GM18511 (cell line): Measurements from ENCODE around the gene CRACR2A.

Experiments used
- ATAC-seq: cut with Tn5 transposase; IDR thresholded peaks from one replicate; pipeline ENCODE4 v1.9.1; 2021; ENCODE audit warnings: mild to moderate bottlenecking, moderate library complexity; ENCODE audit not compliant: unreplicated experiment

Gene CRACR2A

GRCh38 chr12:3601461-3602150 is 151.3 kb downstream of the CRACR2A start:
- ATAC-seq = no peak

DNA sequence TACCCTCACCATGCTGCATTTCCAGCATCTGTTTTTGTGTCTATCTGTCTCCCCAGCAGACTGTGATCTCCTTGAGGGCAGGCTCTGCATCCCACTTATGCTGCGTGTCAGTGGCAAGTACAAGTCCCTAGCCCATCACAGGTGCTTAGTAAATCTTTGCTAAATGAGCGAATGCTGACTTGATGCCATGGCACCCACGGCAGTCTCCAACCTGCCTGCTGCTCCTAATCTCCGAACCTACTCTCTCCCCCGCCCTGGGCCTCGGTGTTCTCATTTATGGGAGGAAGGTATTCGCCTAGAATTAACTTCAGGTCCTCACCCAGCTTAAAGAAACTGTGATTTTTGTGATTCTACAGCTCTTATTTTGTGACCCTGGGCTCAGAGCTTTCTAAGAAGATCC is 152.0 kb downstream of the CRACR2A start:
- no peak for ATAC-seq

- no peak for ATAC-seq
Measured at GRCh38 chr12:3600039-3600720, 152.7 kb downstream of the CRACR2A start.

- no peak for ATAC-seq
Measured at GRCh38 chr12:3598896-3599860, 153.7 kb downstream of the CRACR2A start.

DNA sequence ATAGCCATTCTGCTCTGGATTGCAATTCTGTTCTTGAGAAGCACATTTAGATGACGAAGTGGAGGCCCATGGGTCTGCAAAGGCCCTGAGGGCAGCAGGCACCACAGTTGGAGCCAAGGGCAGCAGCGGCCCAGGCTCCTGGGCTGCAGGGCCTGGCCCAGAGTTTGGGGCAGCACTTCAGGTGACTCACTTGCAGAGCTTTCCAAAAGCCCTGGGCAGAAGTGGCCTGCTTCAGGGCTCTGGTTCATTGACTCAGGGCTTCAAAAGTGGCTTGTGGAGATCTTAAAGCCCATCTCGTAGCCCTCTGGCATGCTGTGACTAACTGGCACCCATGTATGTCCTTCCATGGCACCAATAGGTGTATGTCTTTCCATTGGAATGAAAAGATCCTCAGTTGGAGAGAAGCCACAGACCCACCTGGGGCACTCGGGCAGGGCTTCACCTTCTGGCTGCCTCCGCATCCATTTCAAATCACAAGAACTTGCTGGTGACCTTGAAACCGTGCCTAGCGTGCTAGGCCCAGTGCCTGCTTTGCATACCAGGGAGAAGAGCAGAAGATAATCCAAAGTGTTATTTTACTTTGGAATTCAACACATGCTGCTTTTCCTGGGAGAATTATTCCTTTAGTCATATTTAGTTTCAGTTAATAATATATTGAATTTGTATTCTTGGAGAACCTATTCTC is 155.2 kb downstream of the CRACR2A start:
- ATAC-seq = no peak

GRCh38 chr12:3596703-3597415 is 156.1 kb downstream of the CRACR2A start:
- no peak for ATAC-seq

- ATAC-seq = no peak
Measured at GRCh38 chr12:3595721-3596120, 157.2 kb downstream of the CRACR2A start.

GRCh38 chr12:3594966-3595365 is 157.9 kb downstream of the CRACR2A start:
- ATAC-seq = no peak

- no peak for ATAC-seq
Measured at GRCh38 chr12:3593906-3594483, 158.9 kb downstream of the CRACR2A start.

GRCh38 chr12:3592856-3593625 is 159.9 kb downstream of the CRACR2A start:
- no peak for ATAC-seq

GRCh38 chr12:3589745-3590144 is 163.2 kb downstream of the CRACR2A start:
- ATAC-seq = no peak

GRCh38 chr12:3587402-3588013 is 165.4 kb downstream of the CRACR2A start:
- no peak for ATAC-seq

DNA sequence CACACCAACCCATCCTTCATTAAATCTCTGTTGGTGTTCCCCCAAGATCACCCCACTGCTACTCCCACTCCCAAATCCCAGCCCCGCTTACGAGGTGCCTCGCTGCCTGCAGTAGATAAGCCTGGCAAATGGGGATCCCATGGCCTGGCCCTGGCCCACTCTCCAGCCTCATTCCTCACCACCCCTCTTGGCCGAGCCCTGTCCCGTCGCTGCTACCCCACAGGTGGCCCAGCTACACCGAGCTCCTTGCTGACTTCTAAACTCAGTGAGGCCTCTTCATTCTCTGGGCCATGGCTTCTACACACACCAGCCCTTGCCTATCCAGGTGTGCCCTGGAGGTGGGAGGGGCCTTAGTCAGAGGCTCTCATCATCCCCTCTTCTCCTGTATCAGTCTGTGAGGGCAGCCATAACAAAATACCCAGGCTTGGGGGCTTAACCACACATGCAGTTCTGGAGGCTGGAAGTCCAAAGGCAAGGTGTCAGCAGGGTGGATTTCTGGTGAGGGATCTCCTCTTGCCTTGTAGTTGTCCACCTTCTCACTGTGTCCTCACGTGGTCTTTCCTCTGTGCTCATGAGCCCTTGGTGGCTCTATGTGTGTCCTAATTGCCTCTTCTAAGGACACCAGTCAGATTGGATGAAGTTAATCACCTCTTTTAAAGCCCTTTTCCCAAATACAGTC is 169.1 kb downstream of the CRACR2A start:
- ATAC-seq = no peak

- no peak for ATAC-seq
Measured at GRCh38 chr12:3580094-3580749, 172.7 kb downstream of the CRACR2A start.

- no peak for ATAC-seq
Measured at GRCh38 chr12:3579446-3580093, 173.3 kb downstream of the CRACR2A start.

- no peak for ATAC-seq
Measured at GRCh38 chr12:3578557-3578956, 174.4 kb downstream of the CRACR2A start.

GRCh38 chr12:3576891-3577290 is 176.0 kb downstream of the CRACR2A start:
- ATAC-seq = no peak
